Activated naive CD8-positive, alpha-beta T cell (primary cell): ENCODE measurements around the gene INAFM2.

Experiments
- H3K27ac Mint-ChIP-seq: one replicate; pipeline ENCODE4 v1.8.0; 2021; ENCODE audit warnings: mixed read lengths
- H3K27me3 Mint-ChIP-seq: one replicate; pipeline ENCODE4 v1.8.0; 2021; ENCODE audit warnings: mixed read lengths
- H3K36me3 Mint-ChIP-seq: one replicate; pipeline ENCODE4 v1.8.0; 2021; ENCODE audit warnings: mixed read lengths
- H3K4me1 Mint-ChIP-seq: one replicate; pipeline ENCODE4 v1.8.0; 2021; ENCODE audit warnings: low read depth, mixed read lengths
- H3K4me3 Mint-ChIP-seq: one replicate; pipeline ENCODE4 v1.8.0; 2021; ENCODE audit warnings: mild to moderate bottlenecking, mixed read lengths
- H3K9me3 Mint-ChIP-seq: one replicate; pipeline ENCODE4 v1.8.0; 2021; ENCODE audit warnings: low read depth, mixed read lengths

The INAFM2 gene

DNA sequence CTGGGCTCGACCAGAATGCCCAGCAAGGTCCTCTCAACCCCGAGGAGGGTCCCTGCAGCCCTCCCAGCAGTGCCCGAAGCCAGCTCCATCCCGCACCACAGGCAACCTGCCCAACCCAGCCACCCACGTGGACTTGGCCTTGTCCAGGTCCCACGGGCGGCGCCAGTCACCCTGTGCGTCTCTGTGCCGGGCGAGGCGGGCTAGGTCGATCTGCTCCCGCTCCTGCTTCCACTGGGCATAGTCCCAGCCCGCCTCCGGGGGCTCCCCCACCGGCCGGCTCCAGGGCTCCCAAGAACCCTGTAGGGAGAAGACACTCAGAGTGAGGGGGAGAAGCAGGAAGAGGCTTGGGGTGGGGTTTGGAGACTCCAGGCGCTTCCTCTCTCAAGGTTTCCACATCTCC, 14.1 kb downstream of the INAFM2 start:
- peaks cover 1% of the 10 kb centered on the region for H3K27me3 Mint-ChIP-seq

GRCh38 chr15:40338041-40338657, 14.7 kb downstream of the INAFM2 start:
- H3K27ac Mint-ChIP-seq = no peak overlapping the region
- H3K36me3 Mint-ChIP-seq = no peaks in the 10 kb centered on the region
- H3K9me3 Mint-ChIP-seq = no peaks in the 10 kb centered on the region
- peaks cover 1% of the 10 kb centered on the region for H3K27me3 Mint-ChIP-seq
- no peak overlapping the region for H3K4me3 Mint-ChIP-seq
- H3K4me1 Mint-ChIP-seq = peaks cover 15% of the 10 kb centered on the region

More for the DNA sequence above, 14.1 kb downstream of the INAFM2 start:
- Mint-ChIP-seq H3K4me3 (no peak overlapping the region), H3K27ac (no peak overlapping the region), H3K9me3 (no peaks in the 10 kb centered on the region), H3K36me3 (no peaks in the 10 kb centered on the region), H3K4me1 (peaks cover 18% of the 10 kb centered on the region)

- Mint-ChIP-seq H3K4me1 (peaks cover 9% of the 10 kb centered on the region), H3K9me3 (no peaks in the 10 kb centered on the region), H3K4me3 (no peak overlapping the region), H3K27me3 (peaks cover 1% of the 10 kb centered on the region), H3K36me3 (no peaks in the 10 kb centered on the region), H3K27ac (no peak overlapping the region)
Measured at GRCh38 chr15:40338921-40339620, 15.6 kb downstream of the INAFM2 start.

DNA sequence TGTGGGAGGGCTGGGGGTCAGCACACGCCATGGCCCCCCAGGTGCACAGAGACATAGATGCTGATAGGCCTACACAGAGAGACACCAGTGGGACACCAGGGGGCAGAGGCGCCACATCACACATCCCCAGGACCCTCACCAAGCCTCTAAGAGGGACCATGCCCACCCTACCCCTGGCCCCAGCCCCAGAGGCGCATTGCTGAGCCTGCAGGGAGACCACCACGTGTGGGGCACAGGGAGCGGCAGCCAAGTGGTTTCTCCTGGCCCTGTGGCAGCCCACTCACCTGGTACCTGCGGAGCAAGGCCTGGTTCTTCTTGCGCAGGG, 16.1 kb downstream of the INAFM2 start:
- peaks cover 4% of the 10 kb centered on the region for H3K4me1 Mint-ChIP-seq
- no peaks in the 10 kb centered on the region for H3K9me3 Mint-ChIP-seq
- H3K36me3 Mint-ChIP-seq = no peaks in the 10 kb centered on the region
- no peak overlapping the region for H3K4me3 Mint-ChIP-seq
- H3K27me3 Mint-ChIP-seq = peaks cover 1% of the 10 kb centered on the region
- H3K27ac Mint-ChIP-seq = no peak overlapping the region

DNA sequence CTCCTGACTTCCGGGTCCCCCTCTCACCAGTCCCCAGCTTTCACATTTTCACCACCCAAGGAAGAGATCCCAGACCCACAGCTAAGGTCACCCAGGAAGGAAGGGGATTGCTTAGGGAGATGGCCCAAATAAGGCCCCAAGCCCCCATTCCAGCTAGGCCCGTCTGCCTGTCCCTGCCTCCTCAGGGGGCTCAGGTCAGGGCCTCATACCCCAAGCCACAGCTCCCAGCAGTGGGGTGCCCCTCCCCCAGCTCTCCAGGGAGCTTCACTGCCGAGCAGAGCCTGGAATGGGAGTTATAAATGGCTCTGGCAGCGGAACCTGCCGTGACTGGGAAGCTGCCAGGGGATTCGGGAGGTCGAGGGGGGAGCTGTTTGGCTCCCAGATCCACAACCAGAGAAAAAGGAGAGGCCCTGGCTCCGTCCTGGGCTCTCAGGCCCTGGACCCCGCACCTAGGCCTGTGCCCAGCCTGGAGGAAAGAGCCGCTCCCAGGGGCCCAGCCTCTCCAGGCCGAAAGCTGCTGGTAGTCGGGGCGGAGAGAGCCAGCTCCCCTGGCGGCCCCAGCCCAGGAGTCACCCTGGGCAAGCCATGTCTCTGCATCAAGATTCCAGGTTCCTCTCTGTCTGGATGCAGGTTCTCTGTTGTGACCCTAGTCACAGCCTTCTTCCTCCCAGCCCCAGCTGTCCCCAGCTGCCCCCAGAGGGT, 16.7 kb downstream of the INAFM2 start:
- peaks cover 4% of the 10 kb centered on the region for H3K4me1 Mint-ChIP-seq
- peaks cover 1% of the 10 kb centered on the region for H3K27me3 Mint-ChIP-seq
- H3K36me3 Mint-ChIP-seq = no peaks in the 10 kb centered on the region
- H3K27ac Mint-ChIP-seq = no peak overlapping the region
- H3K9me3 Mint-ChIP-seq = no peaks in the 10 kb centered on the region
- no peak overlapping the region for H3K4me3 Mint-ChIP-seq

DNA sequence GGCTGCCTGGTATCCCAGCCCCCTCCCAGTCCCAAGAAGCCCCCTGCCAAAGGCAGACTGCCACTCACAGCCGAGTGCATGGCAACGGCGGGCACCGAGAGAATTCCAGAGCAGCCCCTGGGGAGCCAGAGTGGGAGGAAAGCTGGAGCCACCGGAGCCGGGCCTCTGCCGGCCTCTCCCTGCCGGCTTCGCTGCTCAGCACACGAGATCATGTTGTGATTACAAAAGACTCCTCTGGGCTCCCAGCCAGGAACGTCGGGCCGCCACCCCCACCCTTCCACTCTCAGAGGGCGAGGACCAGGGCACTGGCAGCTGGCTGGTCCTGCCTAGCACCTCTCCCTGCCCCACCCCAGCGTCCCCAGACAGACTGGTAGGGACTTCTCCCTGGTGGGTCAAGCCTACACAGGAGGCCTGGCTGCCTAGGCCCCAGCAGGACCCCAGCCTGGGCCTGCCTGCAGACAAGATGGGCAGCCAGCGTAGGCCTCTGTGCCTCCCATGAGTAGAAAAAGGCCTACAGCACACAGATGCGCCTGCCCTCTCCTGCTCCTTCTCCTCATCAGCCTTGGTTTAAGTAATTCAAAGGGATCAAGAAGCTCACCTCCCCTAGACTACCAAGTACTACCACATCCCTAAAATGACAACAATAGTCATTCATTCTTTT, 17.4 kb downstream of the INAFM2 start, which contains the start of gene CCDC9B:
Gene CCDC9B (minus strand): TSS at position 200 of the 661 bp plus-strand sequence. CDS start 120 bp downstream, at position 80.
- Mint-ChIP-seq H3K27ac (no peak within 1 kb of the TSS), H3K9me3 (no peaks in the 10 kb centered on the region), H3K4me3 (no peak within 1 kb of the TSS), H3K27me3 (peaks cover 1% of the 10 kb centered on the region), H3K36me3 (no peaks in the 10 kb centered on the region), H3K4me1 (peaks cover 4% of the 10 kb centered on the region)

GRCh38 chr15:40342416-40343320, 19.2 kb downstream of the INAFM2 start:
- H3K36me3 Mint-ChIP-seq = no peaks in the 10 kb centered on the region
- H3K27me3 Mint-ChIP-seq = peaks cover 1% of the 10 kb centered on the region
- H3K4me1 Mint-ChIP-seq = peaks cover 4% of the 10 kb centered on the region
- no peak overlapping the region for H3K4me3 Mint-ChIP-seq
- no peaks in the 10 kb centered on the region for H3K9me3 Mint-ChIP-seq
- no peak overlapping the region for H3K27ac Mint-ChIP-seq

DNA sequence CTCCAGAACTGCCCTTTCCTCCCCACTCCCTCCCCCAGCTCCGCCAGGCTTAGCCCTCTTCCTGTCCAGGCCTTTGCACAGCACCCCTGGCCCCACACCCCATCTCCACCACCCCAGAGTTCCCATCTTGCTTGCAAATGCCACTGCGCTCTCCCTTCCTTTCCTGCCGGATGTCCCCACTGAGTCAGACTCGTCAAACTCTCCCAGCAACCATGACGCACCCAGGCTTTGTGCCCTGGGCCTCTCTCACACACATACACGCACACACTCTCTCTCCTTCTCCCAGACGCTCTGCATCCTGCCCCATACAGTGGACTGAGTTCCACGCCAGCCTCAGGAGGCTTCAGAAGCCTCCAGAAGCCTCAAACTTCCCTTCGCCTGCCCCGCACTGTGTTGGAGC, 20.0 kb downstream of the INAFM2 start:
- no peaks in the 10 kb centered on the region for H3K27me3 Mint-ChIP-seq
- no peaks in the 10 kb centered on the region for H3K36me3 Mint-ChIP-seq
- H3K4me1 Mint-ChIP-seq = no peaks in the 10 kb centered on the region
- H3K27ac Mint-ChIP-seq = no peak overlapping the region
- H3K9me3 Mint-ChIP-seq = no peaks in the 10 kb centered on the region
- no peak overlapping the region for H3K4me3 Mint-ChIP-seq

DNA sequence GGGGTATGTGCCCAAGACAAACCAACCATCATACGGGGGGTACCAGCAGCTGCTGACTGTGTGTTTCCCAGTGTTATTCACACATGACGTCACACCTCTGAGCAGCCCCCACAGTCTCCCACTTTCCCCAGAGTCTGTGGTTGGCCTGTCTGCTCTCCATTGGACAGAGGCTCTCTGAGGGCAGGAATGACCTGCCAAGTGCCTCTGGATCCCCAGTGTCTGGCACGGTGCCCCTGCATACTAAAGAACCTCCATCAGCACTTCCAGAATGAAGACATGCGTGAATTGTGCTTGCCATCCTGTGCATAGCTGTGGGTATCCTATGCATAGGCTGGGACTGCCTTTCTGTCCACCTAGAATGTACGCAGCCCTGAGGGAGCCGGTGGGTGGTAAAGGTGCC, 20.7 kb downstream of the INAFM2 start:
- Mint-ChIP-seq H3K27me3 (no peaks in the 10 kb centered on the region), H3K9me3 (no peaks in the 10 kb centered on the region), H3K27ac (no peak overlapping the region), H3K4me3 (no peak overlapping the region), H3K36me3 (no peaks in the 10 kb centered on the region), H3K4me1 (no peaks in the 10 kb centered on the region)

- H3K9me3 Mint-ChIP-seq = no peaks in the 10 kb centered on the region
- no peak overlapping the region for H3K4me3 Mint-ChIP-seq
- no peaks in the 10 kb centered on the region for H3K27me3 Mint-ChIP-seq
- no peak overlapping the region for H3K27ac Mint-ChIP-seq
- H3K36me3 Mint-ChIP-seq = no peaks in the 10 kb centered on the region
- no peaks in the 10 kb centered on the region for H3K4me1 Mint-ChIP-seq
Measured at GRCh38 chr15:40344631-40345120, 21.2 kb downstream of the INAFM2 start.

- H3K27me3 Mint-ChIP-seq = no peaks in the 10 kb centered on the region
- H3K9me3 Mint-ChIP-seq = no peaks in the 10 kb centered on the region
- no peak overlapping the region for H3K27ac Mint-ChIP-seq
- no peaks in the 10 kb centered on the region for H3K36me3 Mint-ChIP-seq
- no peaks in the 10 kb centered on the region for H3K4me1 Mint-ChIP-seq
- no peak overlapping the region for H3K4me3 Mint-ChIP-seq
Measured at GRCh38 chr15:40345225-40345866, 21.9 kb downstream of the INAFM2 start.

- Mint-ChIP-seq H3K27me3 (no peaks in the 10 kb centered on the region), H3K4me1 (no peaks in the 10 kb centered on the region), H3K4me3 (no peak overlapping the region), H3K9me3 (no peaks in the 10 kb centered on the region), H3K27ac (no peak overlapping the region), H3K36me3 (no peaks in the 10 kb centered on the region)
Measured at GRCh38 chr15:40345867-40346578, 22.5 kb downstream of the INAFM2 start.
